Endothelial cell of umbilical vein (primary cell): ENCODE measurements around the gene TEX22. TPM values are rescaled to one million over a fixed set of nuclear protein-coding genes. Genes with fewer than 3 reads are reported as not detected.

Source experiments
- BruUV-seq: library from RNA; stranded (reverse); fragments of 400-500 nt; replicated peaks from 2 replicates; lab custom pipeline; 2021; lab: Mats Ljungman, UMichigan
- CTCF ChIA-PET: fragments of 300-600, 350-600 bp; sonication (Branson Sonifier 250); formaldehyde crosslinking; loops from one replicate; lab custom pipeline; 2021; ENCODE audit warnings: antibody characterized with exemption, inconsistent platforms; lab: Charles Lee
- POLR2A ChIA-PET: fragments of 300-600, 350-600 bp; sonication (Branson Sonifier 250); formaldehyde crosslinking; loops from one replicate; lab custom pipeline; 2021; ENCODE audit warnings: antibody characterized with exemption, inconsistent platforms; lab: Charles Lee
- DNase-seq: peaks from one replicate; pipeline ENCODE4 v3.0.0-alpha.2; 2011; ENCODE audit warnings: low read depth, low spot score
- FAIRE-seq: peaks from 2 replicates; lab custom pipeline; 2011; peaks lifted over from hg19 to GRCh38; lab: Jason Lieb, UNC
- H2AFZ ChIP-seq: 2 replicates; pipeline ENCODE4 v1.6.0; 2012; ENCODE audit warnings: low read depth, low read length, control low read depth, inconsistent platforms
- H3K27ac ChIP-seq: 2 replicates; pipeline ENCODE4 v1.5.1; 2011; ENCODE audit warnings: low read depth, mild to moderate bottlenecking, control low read depth, low read length, moderate library complexity; ENCODE audit not compliant: insufficient read depth
- H3K27me3 ChIP-seq, 2 experiments: 2 replicates each; pipeline versions ENCODE4 v1.6.0 to v1.6.1; 2011; ENCODE audit warnings: low read length in 2 of 2, mixed read lengths in 1 of 2; ENCODE audit not compliant: control insufficient read depth in 2 of 2, insufficient read depth in 2 of 2
- H3K36me3 ChIP-seq, 2 experiments: 2 replicates in 1 of 2; 3 replicates in 1 of 2; pipeline ENCODE4 v1.5.1; 2011; ENCODE audit warnings: low read length in 2 of 2, mild to moderate bottlenecking in 1 of 2, moderate library complexity in 1 of 2; ENCODE audit not compliant: control insufficient read depth in 2 of 2, insufficient read depth in 2 of 2; ENCODE audit errors: extremely low read depth in 1 of 2
- H3K4me1 ChIP-seq: 3 replicates; pipeline ENCODE4 v1.5.1; 2011; ENCODE audit warnings: mild to moderate bottlenecking, low read length; ENCODE audit not compliant: control insufficient read depth, insufficient read depth; ENCODE audit errors: extremely low read depth
- H3K4me2 ChIP-seq: 2 replicates; pipeline ENCODE4 v1.6.1; 2011; ENCODE audit warnings: low read length, control low read depth, mixed read lengths; ENCODE audit not compliant: insufficient read depth
- H3K4me3 ChIP-seq, 3 experiments: fragments of 200-600 bp in 1 of 3; sonication (generic), shearing (Covaris generic) in 1 of 3; replicated peaks in 1 of 3; 2 replicates each; pipeline ENCODE4 v1.5.1; 2011 to 2016; ENCODE audit warnings: control low read depth in 3 of 3, low read length in 3 of 3, mild to moderate bottlenecking in 2 of 3, inconsistent platforms in 1 of 3, low read depth in 1 of 3, moderate library complexity in 1 of 3; ENCODE audit not compliant: insufficient read depth in 1 of 3
- H3K79me2 ChIP-seq: 2 replicates; pipeline ENCODE4 v1.6.0; 2012; ENCODE audit warnings: low read length, inconsistent platforms; ENCODE audit not compliant: control insufficient read depth, insufficient read depth
- H3K9ac ChIP-seq: replicated peaks from 2 replicates; pipeline ENCODE3; 2011; ENCODE audit warnings: low read length, control low read depth; ENCODE audit not compliant: insufficient read depth; ENCODE audit errors: extremely low read depth
- H3K9me1 ChIP-seq: replicated peaks from 3 replicates; pipeline ENCODE4 v1.6.0; 2011; ENCODE audit warnings: mild to moderate bottlenecking, low read length; ENCODE audit not compliant: control insufficient read depth, insufficient read depth; ENCODE audit errors: extremely low read depth
- H3K9me3 ChIP-seq: replicated peaks from 2 replicates; pipeline ENCODE4 v1.5.1; 2012; ENCODE audit warnings: low read length, inconsistent platforms; ENCODE audit not compliant: control insufficient read depth, insufficient read depth
- H4K20me1 ChIP-seq: replicated peaks from 2 replicates; pipeline ENCODE3; 2011; ENCODE audit warnings: mild to moderate bottlenecking, low read length; ENCODE audit not compliant: control insufficient read depth, insufficient read depth; ENCODE audit errors: extremely low read depth
- EZH2 ChIP-seq: IDR thresholded peaks from 2 replicates; pipeline ENCODE4 v1.6.1; 2012; ENCODE audit warnings: borderline replicate concordance, low read depth, mild to moderate bottlenecking, moderate library complexity, low read length, inconsistent platforms; ENCODE audit not compliant: severe bottlenecking
- FOS ChIP-seq: IDR thresholded peaks from 2 replicates; pipeline ENCODE4 v1.6.1; 2011; ENCODE audit warnings: mild to moderate bottlenecking, low read length, moderate library complexity, borderline replicate concordance; ENCODE audit not compliant: insufficient read depth
- GATA2 ChIP-seq: IDR thresholded peaks from 2 replicates; pipeline ENCODE4 v1.7.0; 2011; ENCODE audit warnings: low read depth, mild to moderate bottlenecking, moderate library complexity, mixed read lengths, low read length; ENCODE audit not compliant: insufficient read length, insufficient read depth
- JUN ChIP-seq: IDR thresholded peaks from 2 replicates; pipeline ENCODE4 v1.6.1; 2011; ENCODE audit warnings: borderline replicate concordance, low read depth; ENCODE audit not compliant: insufficient read length, insufficient read depth
- MYC ChIP-seq: IDR thresholded peaks from one replicate; pipeline ENCODE4 v1.6.1; 2011; ENCODE audit warnings: mild to moderate bottlenecking, low read depth, low read length
- POLR2A ChIP-seq: IDR thresholded peaks from 2 replicates; pipeline ENCODE4 v1.6.1; 2012; ENCODE audit warnings: low read depth, mild to moderate bottlenecking, control low read depth, low read length
- POLR2AphosphoS5 ChIP-seq: IDR thresholded peaks from 2 replicates; pipeline ENCODE4 v1.6.1; 2012; ENCODE audit warnings: low read depth, mild to moderate bottlenecking, control low read depth, low read length, moderate library complexity; ENCODE audit not compliant: insufficient read depth
- dilution Hi-C: fragments of 300-500 bp; cut with MboI; formaldehyde crosslinking; loops from one replicate; pipeline ENCODE4 v1.15.0; 2019; ENCODE audit warnings: low sequenced_read_pairs; ENCODE audit not compliant: extremely low pct_ligation_motif_present
- intact Hi-C: fragments of 100-400 bp; cut with micrococcal nuclease; formaldehyde crosslinking; loops from one replicate; pipeline ENCODE4 v1.10.0; 2022
- polyA plus RNA-seq, 4 experiments: library from polyadenylated mRNA; depleted of rRNA in 3 of 4; stranded (reverse) in 3 of 4; unstranded in 1 of 4; fragments of >200 nt; gene quantifications; 2 replicates each; pipeline versions ENCODE4 v1.2.1 to v1.2.3, GENCODE V29; 2011 to 2012; ENCODE audit warnings: missing spikeins in 1 of 4
- total RNA-seq: library from RNA; stranded (reverse); gene quantifications from 2 replicates; pipeline ENCODE4 v1.2.3, GENCODE V29; 2021
- TF ChIP-seq, protein P1 (sequence below): IDR thresholded peaks from 2 replicates; pipeline ENCODE4 v1.6.1; 2011; ENCODE audit not compliant: insufficient read depth, insufficient read length
- TF ChIP-seq, protein P2 (sequence below), 2 donors: IDR thresholded peaks; 1 replicate in 1 of 2; 2 replicates in 1 of 2; pipeline ENCODE4 v1.5.1; 2011; ENCODE audit warnings: low read length in 2 of 2, mild to moderate bottlenecking in 2 of 2, moderate library complexity in 2 of 2, control low read depth in 1 of 2, inconsistent platforms in 1 of 2, low read depth in 1 of 2; ENCODE audit not compliant: insufficient read depth in 1 of 2; ENCODE audit errors: extremely low read depth in 1 of 2

Gene TEX22
- total and polyA plus RNA-seq, 2 donors (not counting 3 experiments of a cell fraction or from before 2014, with no cell fraction given) = 0.06 to 1.1 TPM

DNA sequence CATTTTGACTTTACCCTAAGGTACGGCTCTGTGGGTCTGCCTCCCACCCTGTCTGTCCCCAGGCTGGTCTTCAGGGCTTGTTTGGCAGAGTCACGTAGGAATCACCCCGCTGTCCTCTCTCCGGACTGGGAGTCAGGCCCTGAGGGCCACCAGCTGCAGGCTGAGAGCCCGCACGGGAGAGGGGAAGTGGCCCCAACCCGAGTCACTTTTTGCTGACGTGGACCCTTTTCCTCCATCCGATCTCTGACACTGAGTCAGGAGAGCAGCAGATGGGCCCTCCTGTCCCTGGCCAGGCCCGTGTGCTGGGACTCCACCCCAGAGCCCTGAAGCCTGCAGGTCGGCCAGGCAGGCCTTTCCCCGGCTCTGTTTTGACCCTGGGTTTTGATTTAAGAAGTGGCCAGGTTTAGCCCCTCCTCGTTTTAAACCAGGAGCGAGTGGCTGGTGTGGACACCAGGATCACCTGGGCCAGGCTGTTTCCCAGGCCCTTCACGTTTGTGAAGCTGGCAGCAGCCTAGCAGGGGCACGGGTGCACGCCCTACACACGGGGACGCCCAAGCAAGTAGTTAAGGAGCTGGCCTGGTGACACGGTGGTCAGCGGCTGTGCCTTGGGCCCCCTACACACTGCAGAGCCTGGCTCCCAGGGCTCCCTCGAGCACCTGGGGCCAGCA lies 12.5 kb upstream of the TEX22 start:
- Histone ChIP-seq H3K27me3 (no peaks in the 10 kb centered on the region), H3K4me1 (no peaks in the 10 kb centered on the region), H3K4me3 (no peak overlapping the region), H3K79me2 (no peaks in the 10 kb centered on the region), H4K20me1 (no peaks in the 10 kb centered on the region), H3K4me2 (no peak overlapping the region), H3K9ac (no peak overlapping the region), H2AFZ (no peak overlapping the region), H3K36me3 (peaks cover 0 to 8% of the 10 kb centered on the region in 2 experiments), H3K9me1 (no peaks in the 10 kb centered on the region), H3K27ac (no peak overlapping the region), H3K9me3 (no peaks in the 10 kb centered on the region)
- FAIRE-seq (no peak), DNase-seq (no peak)
- no TSS peak for BruUV-seq
- POLR2A ChIA-PET = no interaction called here
- dilution Hi-C loops = no loop called here
- no peak for TF ChIP-seq POLR2AphosphoS5
- no peak for TF ChIP-seq GATA2
- TF ChIP-seq, protein P1, sequence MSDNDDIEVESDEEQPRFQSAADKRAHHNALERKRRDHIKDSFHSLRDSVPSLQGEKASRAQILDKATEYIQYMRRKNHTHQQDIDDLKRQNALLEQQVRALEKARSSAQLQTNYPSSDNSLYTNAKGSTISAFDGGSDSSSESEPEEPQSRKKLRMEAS = no peak
- no peak for TF ChIP-seq EZH2
- TF ChIP-seq, protein P2, sequence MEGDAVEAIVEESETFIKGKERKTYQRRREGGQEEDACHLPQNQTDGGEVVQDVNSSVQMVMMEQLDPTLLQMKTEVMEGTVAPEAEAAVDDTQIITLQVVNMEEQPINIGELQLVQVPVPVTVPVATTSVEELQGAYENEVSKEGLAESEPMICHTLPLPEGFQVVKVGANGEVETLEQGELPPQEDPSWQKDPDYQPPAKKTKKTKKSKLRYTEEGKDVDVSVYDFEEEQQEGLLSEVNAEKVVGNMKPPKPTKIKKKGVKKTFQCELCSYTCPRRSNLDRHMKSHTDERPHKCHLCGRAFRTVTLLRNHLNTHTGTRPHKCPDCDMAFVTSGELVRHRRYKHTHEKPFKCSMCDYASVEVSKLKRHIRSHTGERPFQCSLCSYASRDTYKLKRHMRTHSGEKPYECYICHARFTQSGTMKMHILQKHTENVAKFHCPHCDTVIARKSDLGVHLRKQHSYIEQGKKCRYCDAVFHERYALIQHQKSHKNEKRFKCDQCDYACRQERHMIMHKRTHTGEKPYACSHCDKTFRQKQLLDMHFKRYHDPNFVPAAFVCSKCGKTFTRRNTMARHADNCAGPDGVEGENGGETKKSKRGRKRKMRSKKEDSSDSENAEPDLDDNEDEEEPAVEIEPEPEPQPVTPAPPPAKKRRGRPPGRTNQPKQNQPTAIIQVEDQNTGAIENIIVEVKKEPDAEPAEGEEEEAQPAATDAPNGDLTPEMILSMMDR (IDR thresholded peaks at IDR 0.05; ENCODE audit: extremely low read depth in 1 of 2, insufficient read depth in 1 of 2, low read depth in 1 of 2, low read length in 2 of 2) = no peak
- no peak for TF ChIP-seq FOS
- TF ChIP-seq MYC = no peak
- TF ChIP-seq POLR2A = no peak
- no peak for TF ChIP-seq JUN
- intact Hi-C loops = no loop called here
- CTCF ChIA-PET = no interaction called here
